HL-60 (cell line): Measurements from ENCODE around the gene SHCBP1.

Experiments used
- DNase-seq, 2 experiments: peaks; one replicate each; pipeline ENCODE4 v3.0.0-alpha.2; 2010 to 2020; ENCODE audit warnings: low read depth in 1 of 2, low spot score in 1 of 2
- H3K27ac ChIP-seq: fragments of 250-450 bp; sonication (Bioruptor Pico); replicated peaks from 2 replicates; pipeline ENCODE4 v1.5.1; 2020; ENCODE audit warnings: mild to moderate bottlenecking, moderate library complexity
- H3K27me3 ChIP-seq: fragments of 250-450 bp; sonication (Bioruptor Pico); 2 replicates; pipeline ENCODE4 v1.5.1; 2021; ENCODE audit warnings: mild to moderate bottlenecking, moderate library complexity; ENCODE audit not compliant: insufficient read depth, poor library complexity, severe bottlenecking
- H3K4me3 ChIP-seq: replicated peaks from 2 replicates; pipeline ENCODE4 v1.5.1; 2011; ENCODE audit warnings: mild to moderate bottlenecking, control low read depth, low read length; ENCODE audit not compliant: insufficient read depth
- GABPA ChIP-seq: IDR thresholded peaks from 2 replicates; pipeline ENCODE4 v1.6.1; 2012; ENCODE audit warnings: low read depth
- POLR2AphosphoS5 ChIP-seq: IDR thresholded peaks from 2 replicates; pipeline ENCODE4 v1.6.1; 2012; ENCODE audit warnings: low read depth
- REST ChIP-seq: IDR thresholded peaks from 2 replicates; pipeline ENCODE4 v1.6.1; 2012; ENCODE audit warnings: low read depth; ENCODE audit not compliant: insufficient replicate concordance
- SPI1 ChIP-seq: IDR thresholded peaks from 2 replicates; pipeline ENCODE4 v1.6.1; 2012; ENCODE audit warnings: low read depth, mild to moderate bottlenecking, borderline replicate concordance
- TF ChIP-seq, protein P1 (sequence below): IDR thresholded peaks from one replicate; pipeline ENCODE4 v1.5.1; 2011; ENCODE audit warnings: low read length, control low read depth, inconsistent platforms; ENCODE audit not compliant: insufficient read depth

The SHCBP1 gene

DNA sequence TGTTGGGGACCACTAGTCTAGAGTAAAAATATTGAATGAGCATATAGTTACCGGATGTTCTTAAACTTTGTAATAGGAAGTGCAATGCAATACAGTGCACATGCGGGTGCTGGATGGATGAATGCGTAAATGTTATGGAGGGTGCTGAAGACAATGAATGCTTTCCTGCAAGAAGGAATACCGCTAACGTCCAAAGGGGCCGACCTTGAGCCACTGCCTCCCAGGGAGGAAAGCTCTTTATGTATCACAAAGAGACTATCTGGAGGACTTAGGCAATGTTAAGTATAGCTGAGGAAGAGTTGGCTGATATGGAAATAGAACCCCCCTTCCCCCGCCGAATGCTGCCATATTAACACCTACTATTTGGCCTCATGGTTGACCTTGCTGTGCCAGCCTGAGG, 27.5 kb upstream of the SHCBP1 start:
- Histone ChIP-seq H3K27me3 (no peaks in the 10 kb centered on the region), H3K4me3 (no peak overlapping the region), H3K27ac (no peak overlapping the region)
- no peak for DNase-seq
- TF ChIP-seq POLR2AphosphoS5 (no peak), SPI1 (no peak), GABPA (no peak), REST (no peak)
- TF ChIP-seq, protein P1, sequence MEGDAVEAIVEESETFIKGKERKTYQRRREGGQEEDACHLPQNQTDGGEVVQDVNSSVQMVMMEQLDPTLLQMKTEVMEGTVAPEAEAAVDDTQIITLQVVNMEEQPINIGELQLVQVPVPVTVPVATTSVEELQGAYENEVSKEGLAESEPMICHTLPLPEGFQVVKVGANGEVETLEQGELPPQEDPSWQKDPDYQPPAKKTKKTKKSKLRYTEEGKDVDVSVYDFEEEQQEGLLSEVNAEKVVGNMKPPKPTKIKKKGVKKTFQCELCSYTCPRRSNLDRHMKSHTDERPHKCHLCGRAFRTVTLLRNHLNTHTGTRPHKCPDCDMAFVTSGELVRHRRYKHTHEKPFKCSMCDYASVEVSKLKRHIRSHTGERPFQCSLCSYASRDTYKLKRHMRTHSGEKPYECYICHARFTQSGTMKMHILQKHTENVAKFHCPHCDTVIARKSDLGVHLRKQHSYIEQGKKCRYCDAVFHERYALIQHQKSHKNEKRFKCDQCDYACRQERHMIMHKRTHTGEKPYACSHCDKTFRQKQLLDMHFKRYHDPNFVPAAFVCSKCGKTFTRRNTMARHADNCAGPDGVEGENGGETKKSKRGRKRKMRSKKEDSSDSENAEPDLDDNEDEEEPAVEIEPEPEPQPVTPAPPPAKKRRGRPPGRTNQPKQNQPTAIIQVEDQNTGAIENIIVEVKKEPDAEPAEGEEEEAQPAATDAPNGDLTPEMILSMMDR, result no peak

- Histone ChIP-seq H3K4me3 (no peak overlapping the region), H3K27me3 (no peaks in the 10 kb centered on the region), H3K27ac (no peak overlapping the region)
- DNase-seq, result no peak
- no peak for TF ChIP-seq REST
Observed at GRCh38 chr16:46638947-46639925, 18.1 kb upstream of the SHCBP1 start.

GRCh38 chr16:46632778-46633733, 11.9 kb upstream of the SHCBP1 start:
- Histone ChIP-seq H3K4me3 (no peak overlapping the region), H3K27ac (no peak overlapping the region), H3K27me3 (no peaks in the 10 kb centered on the region)
- TF ChIP-seq GABPA (no peak), SPI1 (no peak), POLR2AphosphoS5 (no peak), REST (no peak)
- TF ChIP-seq, protein P1, result no peak
- DNase-seq, result no peak
